ENCODE measurements around the gene PDAP1.
A peak's percentile ranks its signal among the peaks of the same experiment; 100 is the strongest.
"Not testable (repeated sequence)": the region's sequence is repeated elsewhere in the genome, so short reads cannot be mapped to it uniquely, and the experiment has no call there.

Gene PDAP1

GRCh38 chr7:99397297-99397983 lies 11.0 kb downstream of the PDAP1 start:
- no peak for DNase-seq (ENCODE audit: low read depth in 2 of 2, low spot score in 1 of 2)

GRCh38 chr7:99396418-99397296 lies 11.7 kb downstream of the PDAP1 start:
- DNase-seq (ENCODE audit: low read depth in 2 of 2, low spot score in 1 of 2), result no peak

- DNase-seq (ENCODE audit: low read depth in 2 of 2, low spot score in 1 of 2), result no peak
Measured at GRCh38 chr7:99395616-99396327, 12.6 kb downstream of the PDAP1 start.

- no peak for DNase-seq (ENCODE audit: low read depth in 2 of 2, low spot score in 1 of 2)
Measured at GRCh38 chr7:99394188-99394502, 14.3 kb downstream of the PDAP1 start.

GRCh38 chr7:99393355-99394187 lies 14.8 kb downstream of the PDAP1 start:
- DNase-seq (ENCODE audit: low read depth in 2 of 2, low spot score in 1 of 2), result no peak

GRCh38 chr7:99392659-99393354 lies 15.6 kb downstream of the PDAP1 start:
- DNase-seq (ENCODE audit: low read depth in 2 of 2, low spot score in 1 of 2), result peak in 1 of 2 donors; percentile 68

- DNase-seq (ENCODE audit: low read depth in 2 of 2, low spot score in 1 of 2), result no peak
Measured at GRCh38 chr7:99392046-99392445, 16.4 kb downstream of the PDAP1 start.

GRCh38 chr7:99390941-99391602 lies 17.3 kb downstream of the PDAP1 start:
- no peak for DNase-seq (ENCODE audit: low read depth in 2 of 2, low spot score in 1 of 2)

GRCh38 chr7:99389772-99390171 lies 18.6 kb downstream of the PDAP1 start:
- no peak for DNase-seq (ENCODE audit: low read depth in 2 of 2, low spot score in 1 of 2)

GRCh38 chr7:99387912-99388311 lies 20.5 kb downstream of the PDAP1 start:
- DNase-seq (ENCODE audit: low read depth in 2 of 2, low spot score in 1 of 2), result no peak

GRCh38 chr7:99387239-99387635 lies 21.2 kb downstream of the PDAP1 start:
- DNase-seq (ENCODE audit: low read depth in 2 of 2, low spot score in 1 of 2), result not testable (repeated sequence)

- no peak for DNase-seq (ENCODE audit: low read depth in 2 of 2, low spot score in 1 of 2)
Measured at GRCh38 chr7:99386584-99387238, 21.7 kb downstream of the PDAP1 start.

GRCh38 chr7:99385564-99385963 lies 22.8 kb downstream of the PDAP1 start:
- no peak for DNase-seq (ENCODE audit: low read depth in 2 of 2, low spot score in 1 of 2)

- no peak for DNase-seq (ENCODE audit: low read depth in 2 of 2, low spot score in 1 of 2)
Measured at GRCh38 chr7:99384523-99384922, 23.9 kb downstream of the PDAP1 start.

GRCh38 chr7:99383791-99384370 lies 24.5 kb downstream of the PDAP1 start:
- no peak for DNase-seq (ENCODE audit: low read depth in 2 of 2, low spot score in 1 of 2)

- no peak for DNase-seq (ENCODE audit: low read depth in 2 of 2, low spot score in 1 of 2)
Measured at GRCh38 chr7:99383203-99383602, 25.2 kb downstream of the PDAP1 start.

GRCh38 chr7:99381664-99382075 lies 26.7 kb downstream of the PDAP1 start:
- no peak for DNase-seq (ENCODE audit: low read depth in 2 of 2, low spot score in 1 of 2)

- peak; percentile 80 to 82 for DNase-seq (ENCODE audit: low read depth in 2 of 2, low spot score in 1 of 2)
Measured at GRCh38 chr7:99380823-99381663, 27.4 kb downstream of the PDAP1 start.
